Measurements from ENCODE around the gene CALML5. TPM values are rescaled to one million over a fixed set of nuclear protein-coding genes. Genes with fewer than 3 reads are reported as not detected.

The CALML5 gene
- total and polyA plus RNA-seq, 2 of the 4 experiments (the other 2 are of a cell fraction) = not detected

DNA sequence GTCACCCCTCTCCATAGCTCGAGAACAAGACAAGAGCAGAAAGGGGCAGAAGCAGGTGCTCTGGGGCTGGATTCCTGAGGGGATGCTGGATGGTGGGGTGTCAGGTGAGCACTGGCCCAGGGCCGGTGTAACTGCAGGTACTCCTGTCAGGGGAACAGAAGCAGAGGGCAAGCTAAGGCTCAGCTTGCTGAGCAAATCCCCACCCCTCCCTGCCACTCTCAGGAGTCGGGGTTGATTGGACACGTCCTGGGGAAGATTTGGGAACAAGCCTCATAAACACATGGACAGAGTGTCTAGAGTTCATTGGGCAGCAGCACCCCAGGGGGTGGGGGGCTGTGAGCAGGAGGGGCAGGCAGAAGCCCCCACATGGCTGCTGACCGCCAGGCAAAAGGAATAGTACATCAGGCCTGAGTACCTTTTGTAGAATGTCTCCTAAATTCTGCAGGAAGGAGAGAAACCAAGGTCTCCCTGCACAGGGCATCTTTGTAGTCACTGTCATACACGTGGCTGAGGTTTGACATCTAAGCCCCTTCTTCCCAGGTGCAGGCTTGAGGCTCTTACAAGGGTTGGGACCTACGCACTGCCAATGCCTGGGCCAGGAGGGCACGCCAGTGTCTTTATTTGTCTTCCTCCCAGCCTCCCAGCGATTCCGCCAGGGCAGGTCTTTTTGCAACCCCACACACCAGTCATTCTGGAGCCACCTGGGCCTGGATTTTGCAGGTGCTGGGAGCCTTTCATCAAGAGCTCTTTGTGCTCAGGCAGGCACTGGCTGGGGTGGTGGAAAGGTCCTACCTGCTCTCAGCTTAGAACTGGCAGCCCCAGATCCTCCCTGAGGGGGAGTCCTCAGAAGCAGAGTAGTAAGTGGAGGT is 28.2 kb upstream of the CALML5 start:
- Histone ChIP-seq H3K79me1 (ENCODE audit: low read depth in 1 of 2, low read length in 2 of 2) (no peaks in the 10 kb centered on the region), H3K14ac (replicated peaks; ENCODE audit: low read depth, low read length) (no peak overlapping the region), H3K27ac (ENCODE audit: insufficient read depth, low read length) (no peak overlapping the region), H2AK5ac (ENCODE audit: low read depth, low read length) (peak overlapping the region; percentile 46; the same call in 1 of the 2 replicates), H3K9ac (ENCODE audit: low read depth, low read length) (no peak overlapping the region), H4K20me1 (ENCODE audit: insufficient read depth, low read length) (no peaks in the 10 kb centered on the region), H2BK20ac (ENCODE audit: low read depth, low read length) (no peak overlapping the region), H3K18ac (ENCODE audit: low read depth, low read length) (no peak overlapping the region), H3K4me3 (ENCODE audit: insufficient read depth, low read depth, low read length) (no peak overlapping the region), H3K4ac (ENCODE audit: low read depth, low read length) (no peak overlapping the region), H3K23ac (ENCODE audit: low read depth, low read length) (no peak overlapping the region), H2BK5ac (ENCODE audit: low read depth, low read length, poor library complexity, severe bottlenecking) (no peak overlapping the region), H3K36me3 (ENCODE audit: control insufficient read depth, insufficient read depth, low read length) (no peaks in the 10 kb centered on the region), H2AFZ (replicated peaks; ENCODE audit: low read length, poor library complexity) (peak overlapping the region; percentile 45), H4K8ac (ENCODE audit: low read depth in 2 of 2, low read length in 2 of 2) (no peak overlapping the region), H3K4me2 (ENCODE audit: low read depth, low read length) (no peak overlapping the region), H4K5ac (ENCODE audit: low read depth, low read length) (no peak overlapping the region), H2BK15ac (ENCODE audit: low read depth, low read length) (no peak overlapping the region), H3K4me1 (ENCODE audit: control insufficient read depth, insufficient read depth, low read length) (no peaks in the 10 kb centered on the region), H3K9me3 (ENCODE audit: control insufficient read depth, insufficient read depth, low read length) (no peaks in the 10 kb centered on the region), H3K27me3 (ENCODE audit: control insufficient read depth, insufficient read depth, low read length) (peaks cover 2% of the 10 kb centered on the region; the same call in 1 of the 2 replicates), H3K56ac (ENCODE audit: extremely low read depth, insufficient read depth, low read length) (no peak overlapping the region), H3K9me1 (ENCODE audit: insufficient read depth, low read length) (no peaks in the 10 kb centered on the region), H4K91ac (ENCODE audit: insufficient read depth, low read depth, low read length) (no peak overlapping the region), H2AK9ac (replicated peaks; ENCODE audit: low read depth, low read length, poor library complexity) (no peak overlapping the region), H2BK120ac (ENCODE audit: low read depth, low read length) (no peak overlapping the region)
- ChIA-PET CTCF (interaction anchor here (0.6 kb wide), 1 partner anchor 95 kb away, joined by 4 read pairs; no protein-coding TSS in a partner anchor), POLR2A (ENCODE audit: unreplicated experiment) (no interaction called here)
- ATAC-seq (ENCODE audit: low read depth) (no peak), DNase-seq (no peak)
- 50% methylated on average over 3 of the region's 10 CpGs; no CpG with 5 or more reads in 1 of the 2 experiments for WGBS, 2 experiments (ENCODE audit: extremely low coverage in 2 of 2, insufficient read length in 1 of 2)
- no TSS peak for BruUV-seq (replicated peaks)
- dilution Hi-C loops (cut with HindIII; ENCODE audit: low sequenced_read_pairs, unreplicated experiment) = no loop called here
- TF ChIP-seq MXI1 (IDR thresholded peaks at IDR 0.05; ENCODE audit: borderline replicate concordance, low read depth, low read length) (no peak), SMC3 (IDR thresholded peaks at IDR 0.05; ENCODE audit: low read depth, low read length) (no peak), RCOR1 (IDR thresholded peaks at IDR 0.05; ENCODE audit: insufficient replicate concordance, low read length) (no peak), MAZ (IDR thresholded peaks at IDR 0.05; ENCODE audit: borderline replicate concordance, low read depth, low read length) (no peak)
- TF ChIP-seq, protein P1, sequence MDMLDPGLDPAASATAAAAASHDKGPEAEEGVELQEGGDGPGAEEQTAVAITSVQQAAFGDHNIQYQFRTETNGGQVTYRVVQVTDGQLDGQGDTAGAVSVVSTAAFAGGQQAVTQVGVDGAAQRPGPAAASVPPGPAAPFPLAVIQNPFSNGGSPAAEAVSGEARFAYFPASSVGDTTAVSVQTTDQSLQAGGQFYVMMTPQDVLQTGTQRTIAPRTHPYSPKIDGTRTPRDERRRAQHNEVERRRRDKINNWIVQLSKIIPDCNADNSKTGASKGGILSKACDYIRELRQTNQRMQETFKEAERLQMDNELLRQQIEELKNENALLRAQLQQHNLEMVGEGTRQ (IDR thresholded peaks at IDR 0.05; ENCODE audit: low read depth, low read length) = no peak
- TF ChIP-seq, protein P2, sequence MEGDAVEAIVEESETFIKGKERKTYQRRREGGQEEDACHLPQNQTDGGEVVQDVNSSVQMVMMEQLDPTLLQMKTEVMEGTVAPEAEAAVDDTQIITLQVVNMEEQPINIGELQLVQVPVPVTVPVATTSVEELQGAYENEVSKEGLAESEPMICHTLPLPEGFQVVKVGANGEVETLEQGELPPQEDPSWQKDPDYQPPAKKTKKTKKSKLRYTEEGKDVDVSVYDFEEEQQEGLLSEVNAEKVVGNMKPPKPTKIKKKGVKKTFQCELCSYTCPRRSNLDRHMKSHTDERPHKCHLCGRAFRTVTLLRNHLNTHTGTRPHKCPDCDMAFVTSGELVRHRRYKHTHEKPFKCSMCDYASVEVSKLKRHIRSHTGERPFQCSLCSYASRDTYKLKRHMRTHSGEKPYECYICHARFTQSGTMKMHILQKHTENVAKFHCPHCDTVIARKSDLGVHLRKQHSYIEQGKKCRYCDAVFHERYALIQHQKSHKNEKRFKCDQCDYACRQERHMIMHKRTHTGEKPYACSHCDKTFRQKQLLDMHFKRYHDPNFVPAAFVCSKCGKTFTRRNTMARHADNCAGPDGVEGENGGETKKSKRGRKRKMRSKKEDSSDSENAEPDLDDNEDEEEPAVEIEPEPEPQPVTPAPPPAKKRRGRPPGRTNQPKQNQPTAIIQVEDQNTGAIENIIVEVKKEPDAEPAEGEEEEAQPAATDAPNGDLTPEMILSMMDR (conservative IDR thresholded peaks at IDR 0.05; ENCODE audit: low read depth, low read length) = no peak
- TF ChIP-seq, protein P3, sequence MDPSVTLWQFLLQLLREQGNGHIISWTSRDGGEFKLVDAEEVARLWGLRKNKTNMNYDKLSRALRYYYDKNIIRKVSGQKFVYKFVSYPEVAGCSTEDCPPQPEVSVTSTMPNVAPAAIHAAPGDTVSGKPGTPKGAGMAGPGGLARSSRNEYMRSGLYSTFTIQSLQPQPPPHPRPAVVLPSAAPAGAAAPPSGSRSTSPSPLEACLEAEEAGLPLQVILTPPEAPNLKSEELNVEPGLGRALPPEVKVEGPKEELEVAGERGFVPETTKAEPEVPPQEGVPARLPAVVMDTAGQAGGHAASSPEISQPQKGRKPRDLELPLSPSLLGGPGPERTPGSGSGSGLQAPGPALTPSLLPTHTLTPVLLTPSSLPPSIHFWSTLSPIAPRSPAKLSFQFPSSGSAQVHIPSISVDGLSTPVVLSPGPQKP (IDR thresholded peaks at IDR 0.05; ENCODE audit: borderline replicate concordance, low read depth, low read length) = no peak
- intact Hi-C loops (cut with micrococcal nuclease) = no loop called here
- in situ Hi-C loops (cut with MboI; ENCODE audit: low sequenced_read_pairs) = no loop called here

Measured in IMR-90 (cell line).